GM12801 (cell line): Measurements from ENCODE around the gene GTF2A1L.

Experiments
- TF ChIP-seq, protein P1 (sequence below): IDR thresholded peaks from one replicate; pipeline ENCODE4 v1.5.1; 2011; ENCODE audit warnings: control low read depth; ENCODE audit not compliant: insufficient read length; ENCODE audit errors: extremely low read depth

Gene GTF2A1L

DNA sequence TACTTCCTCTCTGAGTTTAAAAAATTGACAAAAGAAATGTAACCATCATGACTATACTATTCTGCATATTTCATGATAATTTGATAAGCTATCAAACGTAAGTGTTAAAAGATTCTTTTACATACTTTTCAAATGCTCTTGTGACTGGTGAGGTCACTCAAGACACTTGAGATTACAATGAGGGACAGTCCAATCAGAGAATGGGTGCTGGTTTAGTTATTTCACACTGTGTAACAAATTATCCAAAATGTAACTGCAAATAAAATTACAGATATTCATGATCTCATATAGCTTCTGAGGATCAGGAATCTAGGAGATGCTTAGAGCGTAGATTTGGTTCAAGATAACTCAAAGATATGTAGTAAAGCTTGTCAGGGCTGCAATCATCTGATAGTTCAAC, 4.4 kb upstream of the GTF2A1L start:
- TF ChIP-seq, protein P1, sequence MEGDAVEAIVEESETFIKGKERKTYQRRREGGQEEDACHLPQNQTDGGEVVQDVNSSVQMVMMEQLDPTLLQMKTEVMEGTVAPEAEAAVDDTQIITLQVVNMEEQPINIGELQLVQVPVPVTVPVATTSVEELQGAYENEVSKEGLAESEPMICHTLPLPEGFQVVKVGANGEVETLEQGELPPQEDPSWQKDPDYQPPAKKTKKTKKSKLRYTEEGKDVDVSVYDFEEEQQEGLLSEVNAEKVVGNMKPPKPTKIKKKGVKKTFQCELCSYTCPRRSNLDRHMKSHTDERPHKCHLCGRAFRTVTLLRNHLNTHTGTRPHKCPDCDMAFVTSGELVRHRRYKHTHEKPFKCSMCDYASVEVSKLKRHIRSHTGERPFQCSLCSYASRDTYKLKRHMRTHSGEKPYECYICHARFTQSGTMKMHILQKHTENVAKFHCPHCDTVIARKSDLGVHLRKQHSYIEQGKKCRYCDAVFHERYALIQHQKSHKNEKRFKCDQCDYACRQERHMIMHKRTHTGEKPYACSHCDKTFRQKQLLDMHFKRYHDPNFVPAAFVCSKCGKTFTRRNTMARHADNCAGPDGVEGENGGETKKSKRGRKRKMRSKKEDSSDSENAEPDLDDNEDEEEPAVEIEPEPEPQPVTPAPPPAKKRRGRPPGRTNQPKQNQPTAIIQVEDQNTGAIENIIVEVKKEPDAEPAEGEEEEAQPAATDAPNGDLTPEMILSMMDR: no peak

DNA sequence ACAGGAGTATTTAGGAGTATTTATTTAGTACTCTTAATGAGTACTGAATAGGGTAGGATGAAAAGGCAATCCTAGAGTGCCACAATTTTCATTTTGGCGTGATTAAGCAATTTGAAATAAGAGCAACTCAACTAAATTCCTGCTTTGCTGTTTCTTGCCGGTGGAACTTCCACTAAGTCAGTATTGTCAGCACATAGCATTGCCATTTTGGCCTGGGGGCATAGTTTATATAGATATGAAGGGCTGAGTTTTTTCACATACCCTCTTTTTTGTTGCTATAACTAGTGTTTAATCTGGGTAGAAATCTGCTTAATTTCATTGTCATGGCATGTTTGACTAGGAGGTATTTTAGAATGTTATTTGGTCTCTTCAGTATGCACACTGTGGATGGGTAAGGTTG, 1.9 kb downstream of the GTF2A1L start:
- TF ChIP-seq, protein P1: no peak

DNA sequence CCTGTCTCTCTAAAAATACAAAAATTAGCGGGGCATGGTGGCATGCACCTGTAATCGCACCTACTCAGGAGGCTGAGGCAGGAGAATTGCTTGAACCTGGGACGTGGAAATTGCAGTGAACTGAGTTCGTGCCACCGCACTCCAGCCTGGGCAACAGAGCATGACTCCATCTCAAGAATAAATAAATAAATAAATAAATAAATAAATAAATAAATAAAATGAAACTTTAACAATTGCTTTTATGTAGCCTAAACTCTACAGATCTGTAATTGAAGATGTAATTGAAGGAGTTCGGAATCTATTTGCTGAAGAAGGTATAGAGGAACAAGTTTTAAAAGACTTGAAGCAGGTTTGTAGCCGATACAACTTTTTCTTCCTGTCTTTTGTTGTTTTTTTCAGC, 2.9 kb downstream of the GTF2A1L start:
- TF ChIP-seq, protein P1: no peak

DNA sequence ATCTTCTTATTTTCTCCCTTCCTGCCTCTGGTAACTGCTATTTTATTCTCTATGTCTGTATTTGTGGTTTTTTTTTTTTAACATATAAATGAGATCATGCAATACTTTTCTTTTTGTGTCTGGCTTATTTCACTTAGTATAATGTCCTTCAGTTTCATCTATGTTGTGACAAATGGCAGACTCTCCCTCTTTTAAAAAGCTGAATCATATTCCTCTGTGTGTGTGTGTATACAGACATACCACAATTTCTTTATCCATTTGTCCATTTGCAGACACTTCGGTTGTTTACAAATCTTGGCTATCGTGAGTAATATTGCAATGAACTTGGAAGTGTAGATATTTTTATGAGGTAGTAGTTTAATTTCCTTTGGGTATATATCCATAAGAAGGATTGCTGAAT, 7.0 kb downstream of the GTF2A1L start:
- TF ChIP-seq, protein P1: no peak

DNA sequence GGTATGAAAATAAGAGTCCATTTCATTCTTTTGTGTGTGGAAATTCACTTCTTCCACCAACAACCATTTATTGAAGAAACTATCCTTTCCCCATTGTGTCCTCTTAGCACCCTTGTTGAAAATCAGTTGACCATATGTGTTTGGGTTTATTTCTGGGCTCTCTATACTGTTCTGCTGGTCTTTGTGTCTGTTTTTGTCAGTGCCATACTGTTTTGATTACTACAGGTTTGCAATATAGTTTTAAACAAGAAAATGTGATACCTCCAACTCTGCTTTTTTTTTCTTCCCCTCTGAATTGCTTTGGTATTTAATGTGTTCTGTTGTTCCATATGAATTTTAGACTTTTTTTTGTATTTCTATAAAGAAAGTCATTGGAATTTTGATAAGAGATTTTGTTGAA, 8.4 kb downstream of the GTF2A1L start:
- TF ChIP-seq, protein P1: no peak

DNA sequence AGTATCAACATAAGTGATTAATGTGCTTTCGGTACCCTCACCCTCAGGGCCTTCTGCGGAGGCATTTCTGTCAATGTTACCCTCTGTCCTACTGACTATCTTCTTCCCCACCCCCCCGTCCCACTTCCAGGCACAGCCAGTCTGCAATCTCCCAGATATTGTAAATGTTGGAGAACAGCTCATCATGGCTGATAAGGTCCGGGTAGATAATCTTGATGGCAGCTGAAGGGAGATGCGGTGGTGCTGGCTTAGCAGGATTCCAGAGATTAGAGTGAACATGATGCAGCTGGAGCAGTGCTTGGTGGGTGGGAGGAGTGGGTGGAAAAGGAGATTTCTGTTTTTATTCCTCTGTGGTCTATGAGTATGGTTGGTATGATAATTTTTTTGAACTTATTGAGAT, 15.5 kb downstream of the GTF2A1L start:
- TF ChIP-seq, protein P1: no peak

DNA sequence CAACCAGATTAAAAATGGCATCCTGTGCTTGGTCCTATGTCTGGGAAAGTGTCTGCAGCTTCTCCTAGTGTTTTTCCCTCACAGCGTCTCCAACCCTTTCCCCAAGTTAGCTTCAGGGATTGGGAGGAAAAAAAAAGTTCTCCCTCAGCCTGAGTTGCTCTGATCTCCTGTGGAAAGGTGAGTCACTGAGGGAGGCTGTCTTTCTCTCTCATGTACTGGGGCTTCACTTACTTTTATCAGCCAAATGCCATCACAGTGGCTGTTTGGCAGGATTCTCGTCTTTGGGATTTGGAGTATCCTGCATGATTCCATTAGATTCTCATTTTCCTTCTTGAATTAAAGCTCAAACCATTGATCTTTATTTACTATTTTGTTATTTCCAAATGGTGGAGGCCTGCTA, 18.1 kb downstream of the GTF2A1L start:
- TF ChIP-seq, protein P1: no peak

DNA sequence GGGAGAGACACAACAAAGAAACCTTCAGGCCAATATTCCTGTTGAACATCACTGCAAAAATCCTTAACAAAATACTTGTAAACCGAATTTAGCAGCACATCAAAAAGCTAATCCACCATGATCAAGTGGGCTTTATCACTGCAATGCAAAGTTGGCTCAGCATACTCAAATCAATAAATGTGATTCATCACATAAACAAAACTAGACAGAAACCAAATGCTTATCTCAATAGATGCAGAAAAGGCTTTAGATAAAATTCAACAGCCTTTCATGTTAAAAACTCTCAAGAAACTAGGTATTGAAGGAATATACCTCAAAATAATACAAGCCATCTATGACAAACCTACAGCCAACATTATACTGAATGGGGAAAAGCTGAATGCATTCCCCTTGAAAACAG, 20.6 kb downstream of the GTF2A1L start:
- TF ChIP-seq, protein P1: no peak
